MM.1S (cell line): ENCODE measurements around the gene TFIP11.

Experiments used
- DNase-seq: peaks from one replicate; pipeline ENCODE4 v3.0.0-alpha.2; 2015
- H2AFZ ChIP-seq: fragments of 300-600 bp; sonication (generic); 2 replicates; pipeline ENCODE4 v1.6.0; 2016; ENCODE audit warnings: antibody characterized with exemption, low read length
- H3F3A ChIP-seq: fragments of 300-600 bp; sonication (generic); 2 replicates; pipeline ENCODE4 v1.6.1; 2016; ENCODE audit warnings: mild to moderate bottlenecking, antibody characterized with exemption, low read length, moderate library complexity, mixed read lengths; ENCODE audit not compliant: insufficient read depth
- H3K27ac ChIP-seq: fragments of 300-600 bp; sonication (generic); 2 replicates; pipeline ENCODE4 v1.5.1; 2016; ENCODE audit warnings: mild to moderate bottlenecking, low read length
- H3K27me3 ChIP-seq: fragments of 300-600 bp; sonication (generic); replicated peaks from 2 replicates; pipeline ENCODE4 v1.6.0; 2016; ENCODE audit warnings: low read length; ENCODE audit not compliant: insufficient read depth
- H3K36me3 ChIP-seq: fragments of 300-600 bp; sonication (generic); replicated peaks from 2 replicates; pipeline ENCODE4 v1.6.1; 2016; ENCODE audit warnings: mild to moderate bottlenecking, low read length, mixed read lengths; ENCODE audit not compliant: insufficient read depth
- H3K4me1 ChIP-seq: fragments of 300-600 bp; sonication (generic); 2 replicates; pipeline ENCODE4 v1.6.1; 2016; ENCODE audit warnings: low read length, mixed read lengths
- H3K4me2 ChIP-seq: fragments of 300-600 bp; sonication (generic); 2 replicates; pipeline ENCODE4 v1.6.0; 2016; ENCODE audit warnings: low read depth, low read length
- H3K4me3 ChIP-seq: fragments of 300-600 bp; sonication (generic); 2 replicates; pipeline ENCODE4 v1.5.1; 2016; ENCODE audit warnings: low read length, mixed read lengths
- H3K79me2 ChIP-seq: fragments of 300-600 bp; sonication (generic); 2 replicates; pipeline ENCODE4 v1.6.1; 2016; ENCODE audit warnings: mixed run types, low read length, mixed read lengths
- H3K9ac ChIP-seq: fragments of 300-600 bp; sonication (generic); 2 replicates; pipeline ENCODE4 v1.6.1; 2016; ENCODE audit warnings: low read length, mixed read lengths
- H3K9me2 ChIP-seq: fragments of 300-600 bp; sonication (generic); replicated peaks from 2 replicates; pipeline ENCODE4 v1.6.1; 2016; ENCODE audit warnings: mild to moderate bottlenecking, low read length, mixed read lengths; ENCODE audit not compliant: insufficient read depth
- H3K9me3 ChIP-seq: fragments of 300-600 bp; sonication (generic); replicated peaks from 2 replicates; pipeline ENCODE4 v1.6.1; 2016; ENCODE audit warnings: mild to moderate bottlenecking, low read length, mixed read lengths; ENCODE audit not compliant: insufficient read depth
- H4K20me1 ChIP-seq: fragments of 300-600 bp; sonication (generic); 2 replicates; pipeline ENCODE4 v1.6.1; 2016; ENCODE audit warnings: mild to moderate bottlenecking, low read length, moderate library complexity, mixed read lengths; ENCODE audit not compliant: insufficient read depth
- EZH2 ChIP-seq: fragments of 300-600 bp; sonication (generic); optimal IDR thresholded peaks from 2 replicates; pipeline ENCODE3; 2017; ENCODE audit warnings: low read depth, mild to moderate bottlenecking, antibody characterized with exemption, low read length, mixed read lengths
- EZH2phosphoT487 ChIP-seq: fragments of 300-600 bp; sonication (generic); IDR thresholded peaks from 2 replicates; pipeline ENCODE4 v1.6.1; 2018; ENCODE audit warnings: antibody characterized with exemption, low read length
- TF ChIP-seq, protein P1 (sequence below): fragments of 300-600 bp; sonication (generic); IDR thresholded peaks from 2 replicates; pipeline ENCODE4 v1.5.1; 2016; ENCODE audit warnings: antibody characterized with exemption, low read length, mixed read lengths

The TFIP11 gene

GRCh38 chr22:26551568-26551967, 39.3 kb upstream of the TFIP11 start:
- Histone ChIP-seq H2AFZ (no peak overlapping the region), H3K4me3 (no peak overlapping the region), H3K27me3 (no peaks in the 10 kb centered on the region), H4K20me1 (no peaks in the 10 kb centered on the region; the same call in 1 of the 2 replicates), H3F3A (peaks cover 48% of the 10 kb centered on the region), H3K36me3 (no peaks in the 10 kb centered on the region), H3K27ac (no peak overlapping the region), H3K9me3 (no peaks in the 10 kb centered on the region), H3K4me2 (no peak overlapping the region), H3K9ac (no peak overlapping the region), H3K79me2 (peaks cover 96% of the 10 kb centered on the region), H3K9me2 (no peaks in the 10 kb centered on the region), H3K4me1 (peaks cover 58% of the 10 kb centered on the region)
- no peak for DNase-seq
- no peak for TF ChIP-seq EZH2phosphoT487
- TF ChIP-seq EZH2, result no peak
- TF ChIP-seq, protein P1, sequence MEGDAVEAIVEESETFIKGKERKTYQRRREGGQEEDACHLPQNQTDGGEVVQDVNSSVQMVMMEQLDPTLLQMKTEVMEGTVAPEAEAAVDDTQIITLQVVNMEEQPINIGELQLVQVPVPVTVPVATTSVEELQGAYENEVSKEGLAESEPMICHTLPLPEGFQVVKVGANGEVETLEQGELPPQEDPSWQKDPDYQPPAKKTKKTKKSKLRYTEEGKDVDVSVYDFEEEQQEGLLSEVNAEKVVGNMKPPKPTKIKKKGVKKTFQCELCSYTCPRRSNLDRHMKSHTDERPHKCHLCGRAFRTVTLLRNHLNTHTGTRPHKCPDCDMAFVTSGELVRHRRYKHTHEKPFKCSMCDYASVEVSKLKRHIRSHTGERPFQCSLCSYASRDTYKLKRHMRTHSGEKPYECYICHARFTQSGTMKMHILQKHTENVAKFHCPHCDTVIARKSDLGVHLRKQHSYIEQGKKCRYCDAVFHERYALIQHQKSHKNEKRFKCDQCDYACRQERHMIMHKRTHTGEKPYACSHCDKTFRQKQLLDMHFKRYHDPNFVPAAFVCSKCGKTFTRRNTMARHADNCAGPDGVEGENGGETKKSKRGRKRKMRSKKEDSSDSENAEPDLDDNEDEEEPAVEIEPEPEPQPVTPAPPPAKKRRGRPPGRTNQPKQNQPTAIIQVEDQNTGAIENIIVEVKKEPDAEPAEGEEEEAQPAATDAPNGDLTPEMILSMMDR, result no peak

DNA sequence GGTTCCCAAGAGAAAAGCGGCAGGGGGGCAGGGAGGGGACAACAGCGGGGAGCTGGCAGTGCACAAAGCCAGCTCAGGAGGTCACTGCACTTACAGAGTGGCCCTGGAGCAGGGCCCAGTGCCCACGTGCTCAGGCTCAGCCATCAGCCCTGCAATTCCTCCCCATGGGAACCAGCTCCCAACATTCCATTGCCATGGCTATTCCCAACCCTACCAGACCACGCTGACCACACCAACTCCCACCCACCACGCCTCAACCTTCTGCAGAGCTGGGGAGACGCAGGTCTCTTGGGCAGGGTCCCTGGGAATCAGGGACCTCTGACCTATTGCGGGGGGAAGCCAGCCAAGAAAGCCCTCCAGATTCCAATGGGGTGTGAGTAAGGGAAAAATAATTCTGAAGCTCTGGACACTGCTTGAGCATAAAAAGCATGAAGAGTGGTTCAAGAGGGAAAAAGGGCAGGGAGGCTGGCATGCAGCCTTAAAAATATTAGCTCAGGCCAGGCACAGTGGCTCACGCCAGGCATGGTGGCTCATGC, 38.3 kb upstream of the TFIP11 start:
- Histone ChIP-seq H4K20me1 (no peaks in the 10 kb centered on the region; the same call in 1 of the 2 replicates), H3K27me3 (no peaks in the 10 kb centered on the region), H3K9ac (no peak overlapping the region), H3K9me3 (no peaks in the 10 kb centered on the region), H3K4me3 (no peak overlapping the region), H2AFZ (no peak overlapping the region), H3K4me1 (peaks cover 54% of the 10 kb centered on the region), H3K27ac (no peak overlapping the region), H3K36me3 (no peaks in the 10 kb centered on the region), H3K9me2 (no peaks in the 10 kb centered on the region), H3K4me2 (no peak overlapping the region), H3F3A (peaks cover 38% of the 10 kb centered on the region), H3K79me2 (peaks cover 96% of the 10 kb centered on the region)
- no peak for DNase-seq
- TF ChIP-seq, protein P1, result no peak
- no peak for TF ChIP-seq EZH2
- no peak for TF ChIP-seq EZH2phosphoT487

DNA sequence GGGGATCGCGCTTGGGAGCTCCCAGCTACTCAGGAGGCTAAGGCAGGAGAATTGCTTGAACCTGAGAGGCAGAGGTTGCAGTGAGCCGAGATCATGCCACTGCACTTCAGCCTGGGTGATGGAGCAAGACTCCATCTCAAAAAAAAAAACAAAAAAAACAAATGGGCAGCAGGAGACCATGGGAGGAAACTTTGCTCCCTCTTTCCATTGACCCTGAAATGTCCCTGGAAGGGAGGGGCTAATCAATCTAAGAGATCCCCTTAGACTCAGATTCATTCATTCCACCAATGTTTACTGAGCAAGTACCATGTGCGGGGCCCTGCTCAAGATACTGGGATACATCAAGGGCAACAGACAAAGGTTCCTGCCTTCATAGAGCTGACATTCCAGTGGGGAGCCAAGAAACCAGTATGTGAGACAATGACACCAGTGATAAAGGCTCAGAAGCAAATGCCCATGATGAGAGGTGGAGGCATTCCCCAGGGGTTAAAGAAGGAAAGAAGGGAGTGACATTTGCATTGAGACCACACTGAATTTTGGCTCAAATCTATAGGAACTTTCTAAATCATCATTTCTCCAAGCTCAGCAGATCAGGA, 37.7 kb upstream of the TFIP11 start:
- H3K9me3 ChIP-seq, result no peaks in the 10 kb centered on the region
- no peak overlapping the region for H3K4me3 ChIP-seq
- no peaks in the 10 kb centered on the region for H3K36me3 ChIP-seq
- TF ChIP-seq, protein P1, result no peak
- H3K27ac ChIP-seq, result no peak overlapping the region
- no peak overlapping the region for H2AFZ ChIP-seq
- peaks cover 32% of the 10 kb centered on the region for H3F3A ChIP-seq
- DNase-seq, result no peak
- H3K27me3 ChIP-seq, result no peaks in the 10 kb centered on the region
- no peak overlapping the region for H3K9ac ChIP-seq
- H4K20me1 ChIP-seq, result no peaks in the 10 kb centered on the region
- peaks cover 49% of the 10 kb centered on the region for H3K4me1 ChIP-seq
- no peak overlapping the region for H3K4me2 ChIP-seq
- no peaks in the 10 kb centered on the region for H3K9me2 ChIP-seq
- peaks cover 96% of the 10 kb centered on the region for H3K79me2 ChIP-seq
